Measurements from ENCODE around the gene NAV2.

NAV2 gene

GRCh38 chr11:19687392-19687791, 25.2 kb upstream of the NAV2 start:
- DNase-seq (ENCODE audit: low spot score) = no peak

DNA sequence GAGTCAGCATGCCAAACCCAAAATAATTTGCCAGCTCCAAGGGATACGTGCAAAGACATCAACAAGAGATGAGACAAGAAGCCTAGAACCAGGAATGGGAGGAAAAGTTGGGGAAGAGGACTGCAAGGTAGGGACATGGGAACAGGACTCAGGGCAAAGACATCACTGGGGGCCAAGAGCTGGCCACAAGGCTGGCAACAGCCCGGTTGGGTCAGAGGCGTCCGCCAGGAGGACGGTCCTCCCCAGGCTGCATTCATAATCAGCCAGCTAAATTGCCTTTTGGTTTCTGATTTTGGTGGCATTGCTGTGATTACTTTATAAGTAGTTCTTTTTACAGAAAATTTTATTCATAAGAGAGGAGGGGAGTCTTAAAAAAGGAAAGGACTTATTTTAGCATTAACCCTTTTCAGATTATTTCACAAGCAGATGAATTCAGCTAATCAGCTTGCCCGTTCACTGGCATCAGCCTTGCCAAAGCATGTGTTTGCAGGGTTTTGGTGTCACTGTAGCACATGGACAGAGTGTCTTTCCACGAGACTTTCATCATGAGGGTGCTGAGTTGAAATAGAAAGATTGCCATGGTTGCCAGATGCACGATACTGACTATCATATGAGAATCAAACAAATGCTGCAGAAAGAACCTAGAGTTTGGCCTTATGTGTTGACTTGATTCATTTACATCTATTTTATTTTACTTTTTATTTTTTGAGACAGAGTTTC, 23.2 kb upstream of the NAV2 start:
- DNase-seq (ENCODE audit: low spot score) = no peak

DNA sequence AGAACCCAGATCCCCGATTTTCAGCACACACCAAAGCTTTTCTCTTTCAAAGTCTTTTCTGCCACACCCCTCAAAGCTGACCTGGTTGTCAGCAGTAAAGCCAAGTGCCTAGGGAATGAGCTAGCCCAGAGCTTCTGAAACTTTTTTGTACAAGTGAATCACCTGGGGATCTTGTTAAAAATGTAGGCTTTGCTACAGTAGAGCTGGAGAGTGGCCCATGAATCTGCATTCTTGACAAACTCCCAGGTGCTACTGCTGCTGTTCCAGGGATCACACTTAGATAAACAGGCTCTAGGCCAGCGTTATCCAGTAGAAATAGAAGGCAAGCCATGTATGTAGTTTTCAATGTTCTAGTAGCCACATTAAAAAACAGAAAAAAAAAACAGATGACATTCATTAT, 21.8 kb upstream of the NAV2 start:
- DNase-seq (ENCODE audit: low spot score) = no peak

- DNase-seq (ENCODE audit: low spot score) = no peak
These were observed 20.7 kb upstream of the NAV2 start for GRCh38 chr11:19691815-19692500.

GRCh38 chr11:19693146-19693545, 19.5 kb upstream of the NAV2 start:
- no peak for DNase-seq (ENCODE audit: low spot score)

GRCh38 chr11:19694796-19695345, 17.8 kb upstream of the NAV2 start:
- DNase-seq (ENCODE audit: low spot score) = no peak

GRCh38 chr11:19696073-19696472, 16.6 kb upstream of the NAV2 start:
- DNase-seq (ENCODE audit: low spot score) = no peak

GRCh38 chr11:19696904-19697303, 15.7 kb upstream of the NAV2 start:
- DNase-seq (ENCODE audit: low spot score) = no peak

- peak; percentile 72 for DNase-seq (ENCODE audit: low spot score)
These were observed 14.9 kb upstream of the NAV2 start for GRCh38 chr11:19697721-19698121.

- no peak for DNase-seq (ENCODE audit: low spot score)
These were observed 13.9 kb upstream of the NAV2 start for GRCh38 chr11:19698493-19699292.

DNA sequence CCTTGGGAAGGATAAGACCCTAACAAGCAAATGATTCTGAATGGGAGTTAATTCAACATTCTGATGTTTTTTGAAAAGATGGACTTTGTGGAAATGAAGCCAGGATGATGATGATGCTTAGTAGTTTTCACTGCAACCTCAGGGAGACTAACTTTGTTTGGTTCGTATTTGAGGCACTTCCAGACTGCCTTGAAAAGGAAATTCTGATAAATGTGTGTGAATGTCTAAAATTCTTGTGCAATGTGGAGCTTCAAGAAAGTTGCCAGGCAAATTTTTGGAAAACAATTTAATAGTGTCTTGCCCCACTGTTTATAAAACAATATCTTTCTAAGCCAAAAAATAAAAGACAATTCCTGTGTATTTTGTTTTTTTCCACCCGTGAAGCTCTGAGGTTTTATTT, 11.2 kb upstream of the NAV2 start:
- DNase-seq (ENCODE audit: low spot score) = no peak

DNA sequence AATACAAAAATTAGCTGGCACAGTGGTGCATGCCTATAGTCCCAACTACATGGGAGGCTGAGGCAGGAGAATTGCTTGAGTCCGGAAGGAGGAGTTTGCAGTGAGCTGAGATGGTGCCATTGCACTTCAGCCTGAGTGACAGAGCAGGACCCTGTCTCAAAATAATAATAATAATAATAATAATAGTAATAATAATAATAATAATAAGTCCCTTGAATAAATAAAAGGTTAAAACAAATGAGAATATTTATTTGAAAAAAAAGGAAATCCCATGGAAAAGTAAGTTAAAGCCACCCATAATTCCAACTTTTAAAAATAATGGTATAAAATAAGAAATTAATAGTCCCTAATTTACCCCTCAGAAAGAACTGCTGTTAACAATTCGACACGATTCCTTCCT, 10.0 kb upstream of the NAV2 start:
- DNase-seq (ENCODE audit: low spot score) = no peak

GRCh38 chr11:19703211-19703610, 9.4 kb upstream of the NAV2 start:
- DNase-seq (ENCODE audit: low spot score) = no peak

DNA sequence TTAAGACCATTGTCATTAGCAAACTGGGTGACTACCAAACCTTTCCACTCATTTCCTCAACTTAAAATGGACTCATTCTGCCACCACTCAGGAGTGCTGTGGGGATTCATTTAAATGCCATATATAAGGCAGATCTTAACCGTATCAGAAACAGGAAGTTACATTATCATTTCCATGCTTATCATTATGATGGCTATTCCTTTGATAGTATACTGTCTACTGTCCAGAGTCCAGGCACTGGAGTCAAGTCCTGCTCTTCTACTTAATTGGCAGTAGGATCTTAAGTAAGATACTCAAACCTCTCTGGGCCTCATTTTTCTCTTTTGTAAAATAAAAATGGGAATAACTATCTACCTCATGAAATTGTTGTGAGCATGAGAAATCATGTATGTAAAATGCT, 8.4 kb upstream of the NAV2 start:
- no peak for DNase-seq (ENCODE audit: low spot score)

DNA sequence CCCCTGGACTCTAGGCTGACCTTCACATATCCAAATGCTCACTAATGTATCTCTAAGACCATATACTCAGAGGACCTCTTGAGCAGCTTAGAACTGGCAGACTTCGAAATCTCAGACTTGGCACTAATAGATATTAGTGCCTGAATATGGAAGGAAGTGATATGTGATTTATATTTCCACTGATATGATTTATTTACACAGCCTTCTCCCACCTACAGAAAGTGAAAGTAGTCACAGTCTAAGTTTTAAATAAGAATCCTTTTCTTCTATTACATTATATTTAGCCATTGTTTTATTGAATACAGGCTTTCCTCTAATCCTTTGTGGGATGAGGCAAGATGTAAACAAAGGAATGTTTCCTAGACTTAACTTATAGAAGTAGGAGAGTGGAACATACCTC, 6.7 kb upstream of the NAV2 start:
- DNase-seq (ENCODE audit: low spot score) = no peak

GRCh38 chr11:19711911-19712280, 741 bp upstream of the NAV2 start:
- DNase-seq (ENCODE audit: low spot score) = no peak

- DNase-seq (ENCODE audit: low spot score) = no peak
These were observed 772 bp downstream of the NAV2 start for GRCh38 chr11:19713196-19714021.

DNA sequence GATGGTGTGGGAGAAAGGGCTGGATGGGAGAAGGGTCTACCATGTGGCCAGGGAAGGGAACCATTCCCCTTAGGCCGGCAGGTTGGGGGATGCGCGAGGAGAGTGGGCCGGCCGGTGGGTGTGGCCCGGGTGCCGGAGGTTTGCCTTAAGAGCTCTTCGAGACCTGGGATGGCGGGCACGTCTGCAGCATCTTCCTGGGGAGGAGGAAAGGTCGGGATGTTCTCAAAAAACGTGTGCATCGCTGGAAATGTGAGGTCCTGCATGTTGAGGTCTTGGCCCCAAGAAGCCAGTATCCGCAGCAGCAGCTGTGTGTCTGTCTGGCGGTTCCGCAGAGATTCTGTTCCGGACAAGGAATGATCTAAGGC, 1.4 kb downstream of the NAV2 start:
- DNase-seq (ENCODE audit: low spot score) = no peak

DNA sequence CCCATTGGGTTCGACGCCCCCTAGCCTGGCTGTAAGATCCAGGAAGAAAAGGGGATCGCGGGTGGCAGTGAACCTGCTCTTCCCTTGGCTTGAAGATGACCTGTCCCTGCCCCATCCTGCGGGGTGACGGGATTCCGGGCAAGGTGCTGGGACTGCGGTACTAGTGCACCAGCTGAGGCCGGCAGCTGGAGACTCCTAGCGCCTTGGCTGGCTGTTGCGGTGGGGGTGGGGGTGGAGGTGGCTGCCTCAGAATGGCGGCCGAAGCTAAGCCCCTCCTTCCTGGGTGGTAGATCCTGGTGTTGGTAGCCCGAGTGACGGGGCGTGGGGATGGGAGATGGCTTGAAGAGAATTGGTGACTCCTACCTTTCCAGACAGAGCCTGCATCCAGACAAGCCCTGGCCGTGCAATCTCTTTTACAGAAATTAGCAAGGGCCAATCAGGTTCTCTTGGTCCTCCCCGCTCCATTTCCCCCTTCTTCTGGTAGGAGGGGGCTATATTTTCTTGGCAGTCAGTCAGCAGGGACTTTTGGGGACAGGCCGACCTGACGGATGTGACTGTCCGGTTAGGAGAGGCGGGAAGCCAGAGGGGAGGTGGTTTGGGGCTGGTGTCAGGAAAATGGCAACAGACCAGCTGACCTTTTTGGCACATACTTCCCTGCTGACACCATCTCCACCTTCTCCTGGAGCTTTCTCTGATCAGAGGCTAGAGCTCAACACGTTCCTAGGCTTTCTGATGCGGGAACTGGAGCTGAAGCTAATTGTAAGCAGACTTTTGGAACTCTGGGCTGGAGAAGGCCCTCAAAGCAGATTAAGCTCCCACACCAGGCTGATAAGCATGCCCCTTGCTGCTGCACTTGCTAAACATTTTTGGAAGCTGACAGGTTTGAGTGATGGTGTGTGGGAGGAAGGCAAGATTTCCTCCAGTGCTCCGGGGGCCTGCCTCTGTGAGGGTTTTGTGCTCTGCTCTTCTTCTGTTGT, 2.0 kb downstream of the NAV2 start:
- DNase-seq (ENCODE audit: low spot score) = peak; percentile 69

DNA sequence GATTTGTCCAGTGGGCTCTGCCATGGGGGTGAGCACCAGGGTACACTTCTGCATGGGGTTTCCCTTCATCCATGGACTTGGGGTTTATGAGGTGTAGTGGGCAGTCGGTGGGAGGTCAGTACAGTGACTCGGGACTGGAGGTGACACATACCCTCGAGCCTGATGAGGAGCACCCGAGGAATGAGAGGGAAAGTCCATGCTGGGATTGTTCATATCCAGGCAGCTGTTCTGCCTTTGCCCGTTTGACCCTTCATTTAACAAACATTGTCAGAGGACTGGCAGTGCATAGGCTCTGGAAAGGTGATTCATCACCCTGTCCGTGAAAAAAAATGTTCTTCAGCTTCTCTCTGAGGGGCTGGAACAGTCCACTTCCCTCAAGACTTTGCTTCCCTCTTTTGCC, 2.7 kb downstream of the NAV2 start:
- DNase-seq (ENCODE audit: low spot score) = no peak

- DNase-seq (ENCODE audit: low spot score) = no peak
These were observed 5.4 kb downstream of the NAV2 start for GRCh38 chr11:19718051-19718450.

All from putamen (tissue), 1 donor.